ENCODE data around the gene ZNF223. TPM values are rescaled to one million over a fixed set of nuclear protein-coding genes. Genes with fewer than 3 reads are reported as not detected.

Gene ZNF223
- total RNA-seq, 4 donors from 2014 or later, result 2.9 to 5.9 (median 5.0) TPM

GRCh38 chr19:44072543-44073401, 20.9 kb downstream of the ZNF223 start:
- TF ChIP-seq, protein P1, sequence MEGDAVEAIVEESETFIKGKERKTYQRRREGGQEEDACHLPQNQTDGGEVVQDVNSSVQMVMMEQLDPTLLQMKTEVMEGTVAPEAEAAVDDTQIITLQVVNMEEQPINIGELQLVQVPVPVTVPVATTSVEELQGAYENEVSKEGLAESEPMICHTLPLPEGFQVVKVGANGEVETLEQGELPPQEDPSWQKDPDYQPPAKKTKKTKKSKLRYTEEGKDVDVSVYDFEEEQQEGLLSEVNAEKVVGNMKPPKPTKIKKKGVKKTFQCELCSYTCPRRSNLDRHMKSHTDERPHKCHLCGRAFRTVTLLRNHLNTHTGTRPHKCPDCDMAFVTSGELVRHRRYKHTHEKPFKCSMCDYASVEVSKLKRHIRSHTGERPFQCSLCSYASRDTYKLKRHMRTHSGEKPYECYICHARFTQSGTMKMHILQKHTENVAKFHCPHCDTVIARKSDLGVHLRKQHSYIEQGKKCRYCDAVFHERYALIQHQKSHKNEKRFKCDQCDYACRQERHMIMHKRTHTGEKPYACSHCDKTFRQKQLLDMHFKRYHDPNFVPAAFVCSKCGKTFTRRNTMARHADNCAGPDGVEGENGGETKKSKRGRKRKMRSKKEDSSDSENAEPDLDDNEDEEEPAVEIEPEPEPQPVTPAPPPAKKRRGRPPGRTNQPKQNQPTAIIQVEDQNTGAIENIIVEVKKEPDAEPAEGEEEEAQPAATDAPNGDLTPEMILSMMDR (IDR thresholded peaks at IDR 0.05; ENCODE audit: low read depth), result no peak

DNA sequence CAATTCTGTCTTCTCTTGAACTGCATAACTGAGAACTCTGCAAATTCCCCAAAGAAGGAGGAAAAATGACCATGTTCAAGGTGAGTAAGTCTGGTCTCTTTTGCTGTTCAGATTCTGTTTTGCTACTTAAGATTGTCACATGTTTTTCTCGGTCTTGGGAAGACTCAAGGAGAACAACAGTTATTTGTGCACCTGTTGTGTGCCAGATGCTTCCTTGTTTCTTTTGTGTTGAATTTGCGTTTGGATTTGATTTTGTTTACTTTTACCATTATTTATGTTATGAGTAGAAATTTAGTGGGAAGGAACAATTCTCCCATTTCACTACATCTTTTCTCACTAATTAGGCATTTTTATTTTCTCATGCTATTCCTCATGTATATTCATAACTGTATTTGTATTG, 24.5 kb downstream of the ZNF223 start:
- TF ChIP-seq, protein P1 (IDR thresholded peaks at IDR 0.05; ENCODE audit: low read depth), result no peak

GRCh38 chr19:44092108-44092507, 40.3 kb downstream of the ZNF223 start:
- TF ChIP-seq, protein P1 (IDR thresholded peaks at IDR 0.05; ENCODE audit: low read depth), result no peak

DNA sequence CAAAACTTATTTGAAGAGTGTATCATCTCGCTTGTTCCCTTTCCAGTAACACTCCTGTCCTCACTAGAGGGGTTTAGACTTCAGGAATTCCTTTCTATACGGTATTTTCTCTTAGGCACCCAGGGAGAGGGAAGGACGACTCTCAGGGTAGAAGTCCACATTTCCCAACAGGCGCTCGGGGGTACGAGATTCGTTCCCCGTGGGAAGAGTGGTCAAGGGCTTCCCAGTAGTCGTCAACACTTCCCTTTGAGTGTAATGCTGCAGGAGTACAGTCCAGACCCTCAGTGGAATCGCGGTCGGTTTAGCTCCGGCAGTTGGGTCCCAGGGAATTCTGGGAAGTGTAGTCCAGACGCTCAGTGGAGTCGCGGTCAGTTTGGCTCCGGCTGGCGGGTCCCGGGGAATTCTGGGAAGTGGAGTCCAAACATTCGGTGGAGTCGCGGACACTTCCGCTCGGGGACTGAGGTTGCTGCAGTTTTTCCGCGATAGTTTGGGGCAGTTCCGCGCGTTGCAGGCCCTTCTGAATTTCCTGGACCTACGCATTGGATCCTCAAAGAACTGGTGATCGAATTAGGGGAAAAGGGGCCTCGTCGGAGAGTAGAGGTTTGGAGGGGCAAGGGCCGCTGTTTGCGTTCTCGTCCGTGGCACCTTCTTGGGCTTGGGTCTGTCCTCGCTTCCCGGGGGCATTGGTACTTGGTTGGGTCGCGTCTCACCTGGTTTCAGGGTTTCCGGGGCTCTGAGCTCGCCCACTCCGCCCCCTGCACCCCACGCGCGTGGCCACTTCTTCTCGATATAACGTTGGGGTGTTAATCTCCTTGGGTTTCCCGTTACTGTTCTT, 42.3 kb downstream of the ZNF223 start, which contains the start of gene ZNF224:
ZNF224 (plus strand) TSS at position 431 of the 835 bp plus-strand sequence. CDS start 3,513 bp downstream, outside the sequence.
- TF ChIP-seq, protein P1 (IDR thresholded peaks at IDR 0.05; ENCODE audit: low read depth), result no peak

DNA sequence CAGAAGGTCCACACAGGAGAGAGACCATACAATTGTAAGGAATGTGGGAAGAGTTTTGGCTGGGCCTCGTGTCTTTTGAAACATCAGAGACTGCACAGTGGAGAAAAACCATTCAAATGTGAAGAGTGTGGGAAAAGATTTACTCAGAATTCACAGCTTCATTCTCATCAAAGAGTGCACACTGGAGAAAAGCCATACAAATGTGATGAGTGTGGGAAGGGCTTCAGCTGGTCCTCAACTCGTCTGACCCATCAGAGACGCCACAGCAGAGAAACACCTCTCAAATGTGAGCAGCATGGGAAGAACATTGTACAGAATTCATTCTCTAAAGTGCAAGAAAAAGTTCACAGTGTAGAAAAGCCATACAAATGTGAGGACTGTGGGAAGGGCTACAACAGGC, 55.9 kb downstream of the ZNF223 start:
- TF ChIP-seq, protein P1 (IDR thresholded peaks at IDR 0.05; ENCODE audit: low read depth), result no peak

GRCh38 chr19:44109458-44109857, 57.6 kb downstream of the ZNF223 start:
- TF ChIP-seq, protein P1 (IDR thresholded peaks at IDR 0.05; ENCODE audit: low read depth), result no peak
